ENCODE measurements around the gene CACNA1B.
"Not testable (repeated sequence)": the region's sequence is repeated elsewhere in the genome, so short reads cannot be mapped to it uniquely, and the experiment has no call there.

CACNA1B gene

GRCh38 chr9:137866226-137867141 lies 11.1 kb upstream of the CACNA1B start:
- DNase-seq (ENCODE audit: low spot score) = no peak

- DNase-seq (ENCODE audit: low spot score) = no peak
These were observed 7.2 kb upstream of the CACNA1B start for GRCh38 chr9:137870432-137870831.

DNA sequence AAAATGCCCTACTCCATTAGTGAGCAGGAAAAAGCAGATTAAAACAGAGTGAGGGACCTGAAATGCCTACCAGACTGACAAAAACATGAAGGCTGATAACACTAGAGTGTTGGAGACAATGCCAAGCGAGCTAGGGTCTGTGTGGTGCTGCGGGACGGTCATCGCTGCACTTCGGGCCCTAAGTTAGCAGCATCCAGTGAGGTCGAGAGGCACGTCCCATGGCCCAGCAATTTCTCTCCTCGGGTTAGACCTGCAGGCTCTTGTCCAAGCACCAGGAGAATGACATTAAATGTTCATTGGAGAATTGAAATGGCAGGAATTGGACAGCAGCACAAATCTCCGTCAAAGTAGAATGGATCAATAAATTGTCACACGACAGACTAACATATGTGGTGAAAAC lies 5.3 kb upstream of the CACNA1B start:
- no peak for DNase-seq (ENCODE audit: low spot score)

DNA sequence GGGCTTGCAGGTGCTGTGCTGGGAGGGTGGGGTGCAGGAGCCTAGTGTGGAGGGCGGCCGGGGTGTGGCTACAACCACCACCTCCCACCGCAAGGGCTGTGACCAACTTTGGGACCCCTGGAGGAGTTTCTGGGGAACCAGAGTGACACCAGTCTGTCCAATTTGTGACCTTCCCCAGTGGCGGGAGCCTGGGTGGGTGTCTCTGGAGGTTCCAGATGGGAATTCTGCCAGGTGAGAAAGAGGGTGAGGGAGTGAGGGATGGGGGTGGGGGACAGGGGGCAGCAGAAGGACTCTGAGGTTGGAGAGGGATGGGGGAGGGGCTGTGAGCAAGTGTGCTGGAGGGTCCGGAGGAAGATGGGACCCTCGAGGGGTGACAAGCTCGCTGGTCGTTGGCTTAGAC lies 4.2 kb upstream of the CACNA1B start:
- DNase-seq (ENCODE audit: low spot score) = no peak

GRCh38 chr9:137873858-137874362 lies 3.7 kb upstream of the CACNA1B start:
- DNase-seq (ENCODE audit: low spot score) = peak; percentile 52

- DNase-seq (ENCODE audit: low spot score) = no peak
These were observed 2.2 kb upstream of the CACNA1B start for GRCh38 chr9:137875354-137875753.

DNA sequence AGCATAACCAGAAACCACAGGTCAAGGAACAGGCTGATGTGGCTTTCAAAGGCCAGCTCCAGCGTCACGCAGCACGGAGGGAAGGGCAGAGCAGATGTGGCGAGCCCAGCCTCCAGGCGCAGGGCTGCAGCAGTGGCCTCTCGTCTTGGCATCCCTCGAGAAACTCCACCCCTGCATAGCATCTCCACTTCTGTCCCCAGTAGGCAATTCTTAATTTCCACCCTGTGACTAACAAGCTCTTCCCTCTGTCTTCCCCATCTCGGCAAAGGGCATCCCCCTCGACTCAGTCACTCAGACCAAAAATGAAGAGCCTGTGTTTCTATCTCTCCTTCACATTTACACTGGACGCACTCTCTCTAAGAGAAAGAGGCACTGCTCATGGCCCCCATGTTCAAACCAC lies 1.7 kb upstream of the CACNA1B start:
- DNase-seq (ENCODE audit: low spot score) = no peak

- DNase-seq (ENCODE audit: low spot score) = no peak
These were observed 1.3 kb upstream of the CACNA1B start for GRCh38 chr9:137876269-137876668.

- no peak for DNase-seq (ENCODE audit: low spot score)
These were observed 698 bp upstream of the CACNA1B start for GRCh38 chr9:137876781-137877386.

DNA sequence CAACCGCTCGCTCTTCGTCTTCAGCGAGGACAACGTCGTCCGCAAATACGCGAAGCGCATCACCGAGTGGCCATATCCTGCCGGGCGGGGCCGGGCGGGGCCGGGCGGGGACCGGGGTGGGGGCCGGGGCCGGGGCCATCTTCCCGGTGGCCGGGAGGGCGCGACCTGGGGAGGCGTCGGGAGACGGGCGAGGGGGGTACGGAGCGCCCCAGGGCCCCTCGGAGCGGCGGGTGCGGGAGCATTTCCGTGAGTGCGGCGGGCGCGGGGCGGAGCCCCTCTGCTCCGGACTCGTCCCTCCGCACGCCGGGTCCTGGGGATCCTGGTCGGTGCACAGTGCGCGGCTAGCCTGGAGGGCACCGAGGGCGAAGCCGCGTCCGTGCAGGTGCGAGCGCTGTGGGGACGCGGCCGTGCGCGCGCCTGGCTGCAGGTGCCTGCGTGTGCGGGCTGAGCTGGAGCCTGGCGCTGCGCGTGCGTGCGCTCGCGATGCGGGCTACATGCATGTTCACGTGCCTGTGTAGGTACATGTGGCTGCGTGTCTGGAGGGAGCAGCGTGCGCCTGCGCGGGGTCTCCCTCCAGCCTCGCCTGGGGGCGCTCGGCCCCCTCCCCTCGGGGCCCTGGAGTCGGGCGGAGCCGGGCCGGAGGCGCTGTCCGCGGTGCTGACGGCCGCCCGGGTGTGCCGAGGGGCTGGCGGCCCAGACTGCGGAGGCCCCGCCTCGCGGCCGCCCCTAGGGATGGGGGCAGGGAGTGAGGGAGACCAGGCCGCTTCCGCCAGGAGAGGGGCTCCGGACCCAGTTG lies 762 bp downstream of the CACNA1B start:
- no peak for DNase-seq (ENCODE audit: low spot score)

DNA sequence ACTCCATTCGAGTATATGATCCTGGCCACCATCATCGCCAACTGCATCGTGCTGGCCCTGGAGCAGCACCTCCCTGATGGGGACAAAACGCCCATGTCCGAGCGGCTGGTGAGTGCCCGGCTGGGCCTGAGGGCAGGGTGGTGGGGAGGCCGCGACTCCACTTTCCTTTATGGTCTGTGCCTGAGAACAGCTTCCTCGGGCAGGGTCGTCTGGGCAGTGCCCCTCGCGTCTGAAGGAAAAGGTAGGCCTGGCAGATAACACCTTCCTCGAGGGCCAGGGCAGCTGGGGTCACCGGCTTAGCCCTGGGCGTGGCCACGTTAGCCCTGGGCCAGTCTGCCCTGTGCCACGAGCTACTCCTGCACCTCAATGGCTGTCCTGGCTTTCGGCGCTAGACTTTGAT lies 1.5 kb downstream of the CACNA1B start:
- no peak for DNase-seq (ENCODE audit: low spot score)

- no peak for DNase-seq (ENCODE audit: low spot score)
These were observed 2.1 kb downstream of the CACNA1B start for GRCh38 chr9:137879566-137880150.

DNA sequence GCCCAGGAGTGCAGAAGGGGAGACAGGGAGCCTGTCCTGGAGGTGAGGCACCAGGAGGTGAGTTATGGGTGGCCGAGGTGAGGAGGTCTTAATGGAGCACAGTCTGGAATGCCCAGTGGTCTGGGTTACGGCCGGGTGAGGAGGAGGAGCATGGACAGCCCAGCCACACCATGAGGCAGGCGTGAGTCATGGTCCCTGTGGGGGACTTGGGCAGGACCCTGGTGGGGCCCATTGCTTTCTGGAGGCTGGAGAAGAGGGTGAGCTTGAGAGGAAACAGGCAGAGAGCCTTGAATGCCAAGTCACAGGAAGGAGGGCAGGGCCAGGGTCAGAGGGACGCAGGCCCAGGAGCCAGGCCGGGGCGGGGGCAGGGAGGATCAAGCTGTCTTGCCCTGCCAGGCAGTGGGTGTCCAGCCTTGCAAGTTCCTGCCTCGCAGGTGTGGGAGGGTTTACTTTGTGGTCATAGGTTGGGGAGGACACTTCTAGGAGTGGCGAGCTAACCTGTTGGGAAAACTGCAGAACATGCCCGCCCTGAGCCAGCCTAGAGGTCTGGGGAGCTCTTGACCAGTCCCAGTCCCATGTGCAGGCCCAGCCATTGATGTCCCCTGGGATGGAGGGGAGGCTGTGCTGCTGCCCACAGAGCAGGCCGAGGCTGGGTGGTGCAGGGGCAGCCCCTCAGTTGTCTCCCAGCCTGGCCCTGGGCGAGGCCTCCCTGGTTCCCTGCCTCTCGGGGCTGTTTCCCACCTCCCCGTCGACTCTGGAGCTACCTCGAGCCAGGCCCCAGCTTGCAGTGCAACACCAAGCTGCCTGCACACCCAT lies 2.8 kb downstream of the CACNA1B start:
- no peak for DNase-seq (ENCODE audit: low spot score)

DNA sequence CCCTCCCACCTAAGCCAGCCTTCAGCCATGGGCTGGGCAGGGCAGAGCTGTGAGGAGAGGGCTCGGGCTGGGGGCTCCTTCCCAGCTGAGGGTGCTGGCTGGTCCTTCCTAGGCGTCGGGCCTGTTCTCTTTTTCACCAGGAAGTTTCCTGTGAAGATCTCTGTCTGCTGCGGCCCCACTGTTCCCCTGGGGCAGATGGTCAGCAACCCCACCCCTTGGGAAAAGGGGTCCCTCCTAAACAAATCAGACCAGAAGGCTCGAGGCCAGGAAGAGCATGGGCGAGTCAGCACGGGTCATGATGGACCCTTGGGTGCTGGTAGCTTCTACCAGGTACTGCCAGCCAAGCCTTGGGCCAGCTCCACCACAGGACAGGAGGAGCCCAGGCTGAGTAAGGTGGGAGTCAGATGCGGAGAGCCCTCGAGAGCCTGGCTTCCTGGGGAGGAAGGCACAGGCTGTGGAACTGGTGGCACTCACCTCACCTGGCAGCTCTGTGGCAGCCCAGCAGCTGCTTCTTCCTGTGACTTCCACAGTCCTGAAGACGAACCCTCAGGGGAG lies 3.5 kb downstream of the CACNA1B start:
- no peak for DNase-seq (ENCODE audit: low spot score)

GRCh38 chr9:137881591-137882505 lies 4.3 kb downstream of the CACNA1B start:
- no peak for DNase-seq (ENCODE audit: low spot score)

- no peak for DNase-seq (ENCODE audit: low spot score)
These were observed 4.9 kb downstream of the CACNA1B start for GRCh38 chr9:137882506-137882821.

DNA sequence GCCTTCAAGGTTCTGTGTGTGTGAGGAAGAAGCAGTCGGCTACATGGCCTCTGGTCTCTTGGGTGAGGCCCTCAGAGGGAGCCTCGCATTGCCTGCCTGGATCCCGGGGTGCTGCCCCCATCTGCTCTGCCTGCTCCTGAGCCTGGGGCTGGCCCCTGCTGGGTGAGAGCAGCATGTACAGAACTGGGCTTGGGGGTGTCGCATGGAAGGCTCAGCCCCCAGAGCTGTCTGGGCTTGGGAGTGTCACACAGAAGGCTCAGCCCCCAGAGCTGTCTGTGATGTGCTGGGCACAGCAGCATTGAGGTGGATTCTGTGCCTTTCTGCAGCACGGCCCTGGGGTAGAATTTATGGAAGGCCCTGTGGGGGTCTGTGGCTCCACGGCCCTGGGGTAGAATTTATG lies 6.4 kb downstream of the CACNA1B start:
- DNase-seq (ENCODE audit: low spot score) = not testable (repeated sequence)

GRCh38 chr9:137884547-137884946 lies 7.0 kb downstream of the CACNA1B start:
- DNase-seq (ENCODE audit: low spot score) = not testable (repeated sequence)

- not testable (repeated sequence) for DNase-seq (ENCODE audit: low spot score)
These were observed 7.5 kb downstream of the CACNA1B start for GRCh38 chr9:137885121-137885520.

DNA sequence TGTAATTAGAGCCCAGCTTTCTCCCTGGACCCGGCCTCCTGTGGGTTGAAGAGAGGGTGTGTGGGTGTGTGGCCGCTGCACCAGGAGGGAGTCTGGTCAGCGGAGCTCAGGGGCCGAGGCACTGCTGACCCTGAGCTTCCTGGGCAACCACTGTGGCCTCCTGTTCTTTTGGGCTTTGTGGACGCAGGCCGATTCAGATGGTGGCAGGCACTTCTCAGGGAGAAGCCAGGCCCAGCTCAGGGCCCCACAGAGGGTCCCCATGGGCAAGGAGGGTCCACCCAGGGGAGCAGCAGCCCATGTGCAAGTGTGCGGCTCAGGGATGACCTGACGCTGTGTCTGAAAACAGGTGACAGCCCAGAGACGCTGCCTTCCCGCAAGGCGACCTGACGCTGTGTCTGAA lies 11.0 kb downstream of the CACNA1B start:
- not testable (repeated sequence) for DNase-seq (ENCODE audit: low spot score)

All from RKO (cell line).